SU-DHL-6 (cell line): ENCODE measurements around the gene DMBT1.

ENCODE experiments used
- H2AFZ ChIP-seq: fragments of 200-600 bp; sonication (generic); 2 replicates; pipeline ENCODE4 v1.6.1; 2014; ENCODE audit warnings: low read depth, mild to moderate bottlenecking, moderate library complexity, mixed read lengths, antibody characterized with exemption, low read length; ENCODE audit not compliant: severe bottlenecking
- H3F3A ChIP-seq: fragments of 200-600 bp; shearing (Covaris generic); 2 replicates; pipeline ENCODE4 v1.6.0; 2016; ENCODE audit warnings: antibody characterized with exemption, mild to moderate bottlenecking; ENCODE audit not compliant: insufficient read depth
- H3K27ac ChIP-seq: fragments of 200-600 bp; sonication (generic); 2 replicates; pipeline ENCODE4 v1.5.1; 2016; ENCODE audit warnings: low read depth, mild to moderate bottlenecking, low read length, moderate library complexity, mixed read lengths
- H3K27me3 ChIP-seq: fragments of 200-600 bp; sonication (generic), shearing (Covaris generic); 2 replicates; pipeline ENCODE4 v1.6.0; 2014; ENCODE audit warnings: mild to moderate bottlenecking, low read length
- H3K36me3 ChIP-seq: fragments of 200-600 bp; sonication (generic); 2 replicates; pipeline ENCODE4 v1.6.1; 2014; ENCODE audit warnings: mild to moderate bottlenecking, low read length, mixed read lengths
- H3K4me2 ChIP-seq: fragments of 300-600, 200-600 bp; shearing (Covaris generic), sonication (generic); 2 replicates; pipeline ENCODE4 v1.6.0; 2014; ENCODE audit warnings: low read length, low read depth, mild to moderate bottlenecking; ENCODE audit not compliant: poor library complexity, severe bottlenecking
- H3K4me3 ChIP-seq: fragments of 200-600 bp; sonication (generic); 2 replicates; pipeline ENCODE4 v1.5.1; 2014; ENCODE audit warnings: antibody characterized with exemption, low read length, mild to moderate bottlenecking, mixed read lengths; ENCODE audit not compliant: insufficient read depth, poor library complexity, severe bottlenecking
- H3K79me2 ChIP-seq: fragments of 200-600 bp; sonication (generic); 2 replicates; pipeline ENCODE4 v1.6.1; 2014; ENCODE audit warnings: mild to moderate bottlenecking, low read length, moderate library complexity; ENCODE audit not compliant: insufficient read depth
- H3K9ac ChIP-seq: fragments of 200-600 bp; sonication (generic); 2 replicates; pipeline ENCODE4 v1.7.0; 2014; ENCODE audit warnings: mild to moderate bottlenecking, low read length
- H3K9me2 ChIP-seq: fragments of 200-600 bp; sonication (generic); replicated peaks from 2 replicates; pipeline ENCODE4 v1.6.1; 2014; ENCODE audit warnings: low read length; ENCODE audit not compliant: insufficient read depth
- H3K9me3 ChIP-seq: fragments of 200-600 bp; sonication (generic); 2 replicates; pipeline ENCODE4 v1.6.1; 2014; ENCODE audit warnings: low read length, mixed read lengths; ENCODE audit not compliant: insufficient read depth
- H4K20me1 ChIP-seq: fragments of 200-600 bp; sonication (generic); 2 replicates; pipeline ENCODE4 v1.6.1; 2014; ENCODE audit warnings: low read depth, mild to moderate bottlenecking, antibody characterized with exemption, low read length, moderate library complexity, mixed read lengths
- EZH2phosphoT487 ChIP-seq: fragments of 200-600 bp; sonication (generic), shearing (Covaris generic); conservative IDR thresholded peaks from 2 replicates; pipeline ENCODE4 v1.6.1; 2018; ENCODE audit warnings: mild to moderate bottlenecking, antibody characterized with exemption, low read length, moderate library complexity, mixed read lengths
- TF ChIP-seq, protein P1 (sequence below): fragments of 200-600 bp; sonication (generic); IDR thresholded peaks from one replicate; pipeline ENCODE4 v1.5.1; 2017; ENCODE audit warnings: antibody characterized with exemption, mild to moderate bottlenecking, low read length, moderate library complexity; ENCODE audit not compliant: insufficient read depth, poor library complexity, severe bottlenecking

Gene DMBT1

GRCh38 chr10:122550983-122551382, 9.6 kb upstream of the DMBT1 start:
- Histone ChIP-seq H3K27ac (no peak overlapping the region), H4K20me1 (no peaks in the 10 kb centered on the region), H3F3A (no peaks in the 10 kb centered on the region), H3K27me3 (no peaks in the 10 kb centered on the region), H3K9me3 (no peaks in the 10 kb centered on the region), H3K4me2 (no peak overlapping the region), H3K36me3 (no peaks in the 10 kb centered on the region), H2AFZ (no peak overlapping the region), H3K4me3 (no peak overlapping the region), H3K79me2 (no peaks in the 10 kb centered on the region), H3K9me2 (no peaks in the 10 kb centered on the region), H3K9ac (no peak overlapping the region)
- TF ChIP-seq, protein P1, sequence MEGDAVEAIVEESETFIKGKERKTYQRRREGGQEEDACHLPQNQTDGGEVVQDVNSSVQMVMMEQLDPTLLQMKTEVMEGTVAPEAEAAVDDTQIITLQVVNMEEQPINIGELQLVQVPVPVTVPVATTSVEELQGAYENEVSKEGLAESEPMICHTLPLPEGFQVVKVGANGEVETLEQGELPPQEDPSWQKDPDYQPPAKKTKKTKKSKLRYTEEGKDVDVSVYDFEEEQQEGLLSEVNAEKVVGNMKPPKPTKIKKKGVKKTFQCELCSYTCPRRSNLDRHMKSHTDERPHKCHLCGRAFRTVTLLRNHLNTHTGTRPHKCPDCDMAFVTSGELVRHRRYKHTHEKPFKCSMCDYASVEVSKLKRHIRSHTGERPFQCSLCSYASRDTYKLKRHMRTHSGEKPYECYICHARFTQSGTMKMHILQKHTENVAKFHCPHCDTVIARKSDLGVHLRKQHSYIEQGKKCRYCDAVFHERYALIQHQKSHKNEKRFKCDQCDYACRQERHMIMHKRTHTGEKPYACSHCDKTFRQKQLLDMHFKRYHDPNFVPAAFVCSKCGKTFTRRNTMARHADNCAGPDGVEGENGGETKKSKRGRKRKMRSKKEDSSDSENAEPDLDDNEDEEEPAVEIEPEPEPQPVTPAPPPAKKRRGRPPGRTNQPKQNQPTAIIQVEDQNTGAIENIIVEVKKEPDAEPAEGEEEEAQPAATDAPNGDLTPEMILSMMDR: no peak
- TF ChIP-seq EZH2phosphoT487: no peak

DNA sequence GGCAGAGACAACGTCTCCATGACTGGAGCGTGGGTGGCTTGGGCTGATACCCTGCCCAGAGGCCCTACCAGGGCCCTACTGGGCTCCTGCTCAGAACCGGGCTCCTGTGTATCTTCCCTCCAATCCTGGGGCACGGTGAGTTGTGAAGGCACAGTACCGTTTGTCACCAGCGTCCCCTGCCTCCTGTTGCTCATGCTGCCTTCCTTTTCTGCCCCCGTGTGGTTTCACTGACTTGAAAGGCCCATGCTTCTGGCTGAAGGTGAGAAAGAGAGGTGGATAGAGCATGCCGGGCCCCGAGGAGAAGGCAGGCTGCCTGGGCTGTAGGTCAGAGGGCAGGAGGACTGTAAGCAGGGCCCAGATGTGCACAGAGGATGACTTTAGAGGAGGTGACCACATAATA, 9.1 kb upstream of the DMBT1 start:
- Histone ChIP-seq H3F3A (no peaks in the 10 kb centered on the region), H3K4me3 (no peak overlapping the region), H3K9me2 (no peaks in the 10 kb centered on the region), H3K27ac (no peak overlapping the region), H2AFZ (no peak overlapping the region), H3K36me3 (no peaks in the 10 kb centered on the region), H3K4me2 (no peak overlapping the region), H3K9ac (no peak overlapping the region), H3K27me3 (no peaks in the 10 kb centered on the region), H3K9me3 (no peaks in the 10 kb centered on the region), H3K79me2 (no peaks in the 10 kb centered on the region), H4K20me1 (no peaks in the 10 kb centered on the region)
- TF ChIP-seq EZH2phosphoT487: no peak
- TF ChIP-seq, protein P1: no peak

GRCh38 chr10:122553341-122553740, 7.2 kb upstream of the DMBT1 start:
- no peak overlapping the region for H3K4me2 ChIP-seq
- no peaks in the 10 kb centered on the region for H3K36me3 ChIP-seq
- no peaks in the 10 kb centered on the region for H4K20me1 ChIP-seq
- H3K9ac ChIP-seq: no peak overlapping the region
- H3K27me3 ChIP-seq: no peaks in the 10 kb centered on the region
- H2AFZ ChIP-seq: no peak overlapping the region
- no peaks in the 10 kb centered on the region for H3K79me2 ChIP-seq
- TF ChIP-seq, protein P1: no peak
- no peak for TF ChIP-seq EZH2phosphoT487
- H3K9me2 ChIP-seq: no peaks in the 10 kb centered on the region
- H3K9me3 ChIP-seq: no peaks in the 10 kb centered on the region
- H3K4me3 ChIP-seq: no peak overlapping the region
- no peaks in the 10 kb centered on the region for H3F3A ChIP-seq
- H3K27ac ChIP-seq: no peak overlapping the region
